GM12878 (cell line): ENCODE results near the gene CDHR5. TPM values are rescaled to one million over a fixed set of nuclear protein-coding genes. Genes with fewer than 3 reads are reported as not detected.

ENCODE experiments used
- ATAC-seq: fragments of 200-7000 bp; cut with Tn5 transposase; 3 replicates; pipeline ENCODE4 v1.9.1; 2020; ENCODE audit warnings: mild to moderate bottlenecking, moderate library complexity
- BruUV-seq: library from RNA; stranded (reverse); fragments of 400-500 nt; replicated peaks from 2 replicates; lab custom pipeline; 2021; lab: Mats Ljungman, UMichigan
- CTCF ChIA-PET: fragments of 300-600 bp; sonication (Branson Sonifier 250); formaldehyde crosslinking; extraction: SDS; loops from one replicate; lab custom pipeline; 2021; ENCODE audit warnings: inconsistent platforms; lab: Yijun Ruan, JAX
- POLR2A ChIA-PET: fragments of 350-600 bp; formaldehyde crosslinking; extraction: SDS; loops from one replicate; lab custom pipeline; 2021; ENCODE audit warnings: inconsistent platforms; lab: Charles Lee
- RAD21 ChIA-PET: fragments of 300-600 bp; sonication (Branson Sonifier 250); formaldehyde crosslinking; loops from one replicate; lab custom pipeline; 2023; ENCODE audit warnings: antibody characterized with exemption; ENCODE audit not compliant: unreplicated experiment; lab: Charles Lee
- SMC1A ChIA-PET: fragments of 300-600 bp; sonication (Branson Sonifier 250); formaldehyde crosslinking; loops from one replicate; lab custom pipeline; 2023; ENCODE audit not compliant: unreplicated experiment, uncharacterized antibody; lab: Charles Lee
- DNase-seq: peaks from one replicate; pipeline ENCODE4 v3.0.0-alpha.2; 2011; ENCODE audit warnings: low read depth, low spot score
- FAIRE-seq: peaks from 3 replicates; lab custom pipeline; 2011; peaks lifted over from hg19 to GRCh38; lab: Jason Lieb, UNC
- H2AFZ ChIP-seq: 2 replicates; pipeline ENCODE4 v1.6.0; 2011; ENCODE audit warnings: low read depth, low read length, control low read depth; ENCODE audit not compliant: control insufficient read depth
- H3K27ac ChIP-seq: 2 replicates; pipeline ENCODE4 v1.5.1; 2011; ENCODE audit warnings: control low read depth; ENCODE audit not compliant: control insufficient read depth, insufficient read depth
- H3K27me3 ChIP-seq, 2 experiments: replicated peaks in 1 of 2; 2 replicates each; pipeline versions ENCODE4 v1.6.0 to v1.6.1; 2011; ENCODE audit warnings: low read length in 1 of 2; ENCODE audit not compliant: control insufficient read depth in 2 of 2, insufficient read depth in 2 of 2
- H3K36me3 ChIP-seq, 2 experiments: 2 replicates each; pipeline ENCODE4 v1.5.1; 2011; ENCODE audit warnings: low read length in 1 of 2; ENCODE audit not compliant: control insufficient read depth in 2 of 2, insufficient read depth in 2 of 2
- H3K4me1 ChIP-seq: 2 replicates; pipeline ENCODE4 v1.6.1; 2011; ENCODE audit warnings: mild to moderate bottlenecking, low read length, moderate library complexity, mixed read lengths; ENCODE audit not compliant: control insufficient read depth, insufficient read depth
- H3K4me2 ChIP-seq: 2 replicates; pipeline ENCODE4 v1.6.0; 2011; ENCODE audit warnings: control low read depth; ENCODE audit not compliant: control insufficient read depth, insufficient read depth
- H3K4me3 ChIP-seq: fragments of 200-600 bp; sonication (generic); 2 replicates; pipeline ENCODE4 v1.5.1; 2016
- H3K79me2 ChIP-seq: 2 replicates; pipeline ENCODE4 v1.6.0; 2011; ENCODE audit warnings: low read length; ENCODE audit not compliant: control insufficient read depth, insufficient read depth
- H3K9ac ChIP-seq: 2 replicates; pipeline ENCODE4 v1.8.0; 2011; ENCODE audit warnings: low read length, control low read depth, mixed read lengths; ENCODE audit not compliant: control insufficient read depth, insufficient read depth
- H3K9me3 ChIP-seq: replicated peaks from 3 replicates; pipeline ENCODE4 v1.5.1; 2011; ENCODE audit warnings: mild to moderate bottlenecking, low read length; ENCODE audit not compliant: control insufficient read depth, insufficient read depth
- H4K20me1 ChIP-seq: 2 replicates; pipeline ENCODE4 v1.6.0; 2011; ENCODE audit not compliant: control insufficient read depth, insufficient read depth
- BCL11A ChIP-seq: IDR thresholded peaks from 2 replicates; pipeline ENCODE4 v1.6.1; 2011; ENCODE audit warnings: low read depth, low read length
- CBX3 ChIP-seq: fragments of 200-600 bp; sonication (generic); IDR thresholded peaks from 2 replicates; pipeline ENCODE4 v1.6.1; 2016; ENCODE audit warnings: low read depth, borderline replicate concordance
- CHD2 ChIP-seq: IDR thresholded peaks from 2 replicates; pipeline ENCODE4 v1.6.1; 2011; ENCODE audit warnings: low read depth, low read length, improper control_type of control experiment, borderline replicate concordance
- IRF4 ChIP-seq: IDR thresholded peaks from 2 replicates; pipeline ENCODE4 v1.6.1; 2011; ENCODE audit warnings: low read depth, low read length
- MTA3 ChIP-seq: IDR thresholded peaks from 2 replicates; pipeline ENCODE4 v1.6.1; 2012; ENCODE audit warnings: low read length, inconsistent platforms, borderline replicate concordance
- NFYA ChIP-seq: IDR thresholded peaks from 2 replicates; pipeline ENCODE4 v1.6.1; 2011; ENCODE audit warnings: low read depth, mild to moderate bottlenecking, low read length, improper control_type of control experiment, borderline replicate concordance
- POLR2AphosphoS5 ChIP-seq: IDR thresholded peaks from 2 replicates; pipeline ENCODE4 v1.6.1; 2011; ENCODE audit warnings: mild to moderate bottlenecking, low read length, inconsistent platforms
- RBBP5 ChIP-seq: fragments of 200-600 bp; sonication (generic); conservative IDR thresholded peaks from 2 replicates; pipeline ENCODE4 v1.6.1; 2016
- SMAD1 ChIP-seq: fragments of 450-650 bp; IDR thresholded peaks from 2 replicates; pipeline ENCODE4 v1.6.1; 2018; ENCODE audit warnings: mild to moderate bottlenecking, low read depth; ENCODE audit not compliant: partially characterized antibody
- SMC3 ChIP-seq: IDR thresholded peaks from 2 replicates; pipeline ENCODE4 v1.6.1; 2011; ENCODE audit warnings: low read length, improper control_type of control experiment, borderline replicate concordance
- YBX1 ChIP-seq: fragments of 450-650 bp; IDR thresholded peaks from 2 replicates; pipeline ENCODE4 v1.6.1; 2016; ENCODE audit warnings: antibody characterized with exemption
- ZNF24 ChIP-seq: fragments of 450-650 bp; IDR thresholded peaks from 2 replicates; pipeline ENCODE4 v1.6.1; 2017; ENCODE audit warnings: antibody characterized with exemption, mild to moderate bottlenecking
- ZNF622 ChIP-seq: fragments of 450-650 bp; IDR thresholded peaks from 2 replicates; pipeline ENCODE4 v1.6.1; 2017; ENCODE audit warnings: mild to moderate bottlenecking, inconsistent platforms
- ZZZ3 ChIP-seq: IDR thresholded peaks from 2 replicates; pipeline ENCODE4 v1.6.1; 2011; ENCODE audit warnings: low read depth; ENCODE audit not compliant: control insufficient read depth, insufficient read length
- WGBS: methylation state at CpG from one replicate; pipeline ENCODE4 v1.1.6; 2016; ENCODE audit warnings: low lambda C conversion rate; ENCODE audit not compliant: insufficient replicate concordance, insufficient coverage; ENCODE audit errors: missing lambda C conversion rate; 5-methylcytosine and 5-hydroxymethylcytosine counted together
- in situ Hi-C: fragments of 300-500 bp; cut with MboI; formaldehyde crosslinking; loops from 9 replicates; pipeline ENCODE4 v1.14.3; 2018; ENCODE audit warnings: mixed read lengths
- intact Hi-C: fragments of 100-400 bp; cut with micrococcal nuclease; formaldehyde crosslinking; loops from one replicate; pipeline ENCODE4 v1.14.2; 2022; ENCODE audit not compliant: unreplicated experiment
- polyA plus RNA-seq, 11 experiments: library from polyadenylated mRNA; depleted of rRNA in 4 of 11; unstranded in 6 of 11; stranded (reverse) in 5 of 11; fragments of >200 nt; fragmentation: Nextera tagmentation in 4 of 11; fragmentation: Illumina TruSeq in 1 of 11; extraction: Ambion mirVana in 4 of 11; extraction: Trizol in 1 of 11; gene quantifications; 1 replicate in 1 of 11; 2 replicates in 10 of 11; pipeline versions ENCODE4 v1.2.1 to v1.2.3, GENCODE V29; 2011 to 2016; ENCODE audit warnings: inconsistent platforms in 2 of 11, missing spikeins in 2 of 11, low read depth in 1 of 11
- total RNA-seq, 4 experiments: library from RNA; depleted of rRNA in 3 of 4; stranded (reverse); fragments of >200 nt in 3 of 4; fragmentation: Illumina TruSeq in 1 of 4; extraction: Trizol in 1 of 4; gene quantifications; 2 replicates each; pipeline versions ENCODE4 v1.2.1 to v1.2.3, GENCODE V29; 2013 to 2021
- TF ChIP-seq, protein P1 (sequence below): IDR thresholded peaks from 2 replicates; pipeline ENCODE4 v1.6.1; 2011; ENCODE audit warnings: mild to moderate bottlenecking, low read depth, low read length, moderate library complexity; ENCODE audit not compliant: insufficient replicate concordance
- TF ChIP-seq, protein P2 (sequence below): fragments of 450-650 bp; formaldehyde crosslinking; IDR thresholded peaks from 2 replicates; pipeline ENCODE4 v1.4.0; 2020; ENCODE audit warnings: mild to moderate bottlenecking, moderate library complexity
- TF ChIP-seq, protein P3 (sequence below): fragments of 450-650 bp; formaldehyde crosslinking; IDR thresholded peaks from 2 replicates; pipeline ENCODE4 v1.4.0; 2022; ENCODE audit warnings: mild to moderate bottlenecking, moderate library complexity

CDHR5 gene
- total and polyA plus RNA-seq, 10 of the 15 experiments (the other 5 are each of a cell fraction or from before 2014, with no cell fraction given) = 0.06 TPM; not detected in 9

DNA sequence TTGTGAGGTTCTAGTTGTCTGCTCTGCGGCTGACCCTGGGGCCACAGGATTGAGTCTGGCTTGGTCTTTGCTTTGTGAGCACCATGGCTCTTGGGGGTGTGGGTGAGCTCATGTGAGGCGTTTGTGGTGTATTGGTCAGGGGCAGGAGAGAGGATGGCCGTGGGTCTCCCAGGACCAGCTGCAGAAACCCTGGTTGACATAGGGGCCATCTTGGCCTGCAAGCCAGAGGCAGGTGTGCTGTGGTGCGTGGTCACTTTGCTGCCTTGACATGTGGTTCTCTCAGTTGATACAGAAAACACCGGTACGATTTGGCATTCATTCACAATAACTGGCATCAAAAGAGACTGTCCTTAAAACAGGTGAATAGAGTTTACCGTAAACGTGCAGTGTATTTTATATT, 37.2 kb downstream of the CDHR5 start:
- no peak overlapping the region for H3K9ac ChIP-seq
- ChIA-PET POLR2A (interaction anchor here (0.6 to 1.1 kb wide), 2 partner anchors 158 to 1210 kb away, joined by 3 to 5 read pairs; no protein-coding TSS in a partner anchor), SMC1A (no interaction called here), RAD21 (no interaction called here), CTCF (no interaction called here)
- WGBS = 98% methylated on average over 8 of the region's 8 CpGs
- FAIRE-seq = no peak
- no peak for ATAC-seq
- H3K79me2 ChIP-seq = no peaks in the 10 kb centered on the region
- no peak overlapping the region for H3K4me2 ChIP-seq
- H2AFZ ChIP-seq = no peak overlapping the region
- H3K4me1 ChIP-seq = no peaks in the 10 kb centered on the region
- no peaks in the 10 kb centered on the region for H4K20me1 ChIP-seq
- BruUV-seq = no TSS peak
- no peak overlapping the region for H3K27ac ChIP-seq
- DNase-seq = no peak
- H3K36me3 ChIP-seq = peaks cover 25 to 39% of the 10 kb centered on the region in 2 experiments
- in situ Hi-C loops (no loop called here), intact Hi-C loops (no loop called here)
- no peak overlapping the region for H3K4me3 ChIP-seq
- H3K9me3 ChIP-seq = no peaks in the 10 kb centered on the region
- H3K27me3 ChIP-seq = no peaks in the 10 kb centered on the region
- no peak for TF ChIP-seq MTA3
- TF ChIP-seq, protein P1, sequence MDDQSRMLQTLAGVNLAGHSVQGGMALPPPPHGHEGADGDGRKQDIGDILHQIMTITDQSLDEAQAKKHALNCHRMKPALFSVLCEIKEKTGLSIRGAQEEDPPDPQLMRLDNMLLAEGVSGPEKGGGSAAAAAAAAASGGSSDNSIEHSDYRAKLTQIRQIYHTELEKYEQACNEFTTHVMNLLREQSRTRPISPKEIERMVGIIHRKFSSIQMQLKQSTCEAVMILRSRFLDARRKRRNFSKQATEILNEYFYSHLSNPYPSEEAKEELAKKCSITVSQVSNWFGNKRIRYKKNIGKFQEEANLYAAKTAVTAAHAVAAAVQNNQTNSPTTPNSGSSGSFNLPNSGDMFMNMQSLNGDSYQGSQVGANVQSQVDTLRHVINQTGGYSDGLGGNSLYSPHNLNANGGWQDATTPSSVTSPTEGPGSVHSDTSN = no peak
- TF ChIP-seq ZZZ3 = no peak
- TF ChIP-seq, protein P2, sequence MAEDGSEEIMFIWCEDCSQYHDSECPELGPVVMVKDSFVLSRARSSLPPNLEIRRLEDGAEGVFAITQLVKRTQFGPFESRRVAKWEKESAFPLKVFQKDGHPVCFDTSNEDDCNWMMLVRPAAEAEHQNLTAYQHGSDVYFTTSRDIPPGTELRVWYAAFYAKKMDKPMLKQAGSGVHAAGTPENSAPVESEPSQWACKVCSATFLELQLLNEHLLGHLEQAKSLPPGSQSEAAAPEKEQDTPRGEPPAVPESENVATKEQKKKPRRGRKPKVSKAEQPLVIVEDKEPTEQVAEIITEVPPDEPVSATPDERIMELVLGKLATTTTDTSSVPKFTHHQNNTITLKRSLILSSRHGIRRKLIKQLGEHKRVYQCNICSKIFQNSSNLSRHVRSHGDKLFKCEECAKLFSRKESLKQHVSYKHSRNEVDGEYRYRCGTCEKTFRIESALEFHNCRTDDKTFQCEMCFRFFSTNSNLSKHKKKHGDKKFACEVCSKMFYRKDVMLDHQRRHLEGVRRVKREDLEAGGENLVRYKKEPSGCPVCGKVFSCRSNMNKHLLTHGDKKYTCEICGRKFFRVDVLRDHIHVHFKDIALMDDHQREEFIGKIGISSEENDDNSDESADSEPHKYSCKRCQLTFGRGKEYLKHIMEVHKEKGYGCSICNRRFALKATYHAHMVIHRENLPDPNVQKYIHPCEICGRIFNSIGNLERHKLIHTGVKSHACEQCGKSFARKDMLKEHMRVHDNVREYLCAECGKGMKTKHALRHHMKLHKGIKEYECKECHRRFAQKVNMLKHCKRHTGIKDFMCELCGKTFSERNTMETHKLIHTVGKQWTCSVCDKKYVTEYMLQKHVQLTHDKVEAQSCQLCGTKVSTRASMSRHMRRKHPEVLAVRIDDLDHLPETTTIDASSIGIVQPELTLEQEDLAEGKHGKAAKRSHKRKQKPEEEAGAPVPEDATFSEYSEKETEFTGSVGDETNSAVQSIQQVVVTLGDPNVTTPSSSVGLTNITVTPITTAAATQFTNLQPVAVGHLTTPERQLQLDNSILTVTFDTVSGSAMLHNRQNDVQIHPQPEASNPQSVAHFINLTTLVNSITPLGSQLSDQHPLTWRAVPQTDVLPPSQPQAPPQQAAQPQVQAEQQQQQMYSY (CRISPR knock-in tag) = no peak
- TF ChIP-seq, protein P3, sequence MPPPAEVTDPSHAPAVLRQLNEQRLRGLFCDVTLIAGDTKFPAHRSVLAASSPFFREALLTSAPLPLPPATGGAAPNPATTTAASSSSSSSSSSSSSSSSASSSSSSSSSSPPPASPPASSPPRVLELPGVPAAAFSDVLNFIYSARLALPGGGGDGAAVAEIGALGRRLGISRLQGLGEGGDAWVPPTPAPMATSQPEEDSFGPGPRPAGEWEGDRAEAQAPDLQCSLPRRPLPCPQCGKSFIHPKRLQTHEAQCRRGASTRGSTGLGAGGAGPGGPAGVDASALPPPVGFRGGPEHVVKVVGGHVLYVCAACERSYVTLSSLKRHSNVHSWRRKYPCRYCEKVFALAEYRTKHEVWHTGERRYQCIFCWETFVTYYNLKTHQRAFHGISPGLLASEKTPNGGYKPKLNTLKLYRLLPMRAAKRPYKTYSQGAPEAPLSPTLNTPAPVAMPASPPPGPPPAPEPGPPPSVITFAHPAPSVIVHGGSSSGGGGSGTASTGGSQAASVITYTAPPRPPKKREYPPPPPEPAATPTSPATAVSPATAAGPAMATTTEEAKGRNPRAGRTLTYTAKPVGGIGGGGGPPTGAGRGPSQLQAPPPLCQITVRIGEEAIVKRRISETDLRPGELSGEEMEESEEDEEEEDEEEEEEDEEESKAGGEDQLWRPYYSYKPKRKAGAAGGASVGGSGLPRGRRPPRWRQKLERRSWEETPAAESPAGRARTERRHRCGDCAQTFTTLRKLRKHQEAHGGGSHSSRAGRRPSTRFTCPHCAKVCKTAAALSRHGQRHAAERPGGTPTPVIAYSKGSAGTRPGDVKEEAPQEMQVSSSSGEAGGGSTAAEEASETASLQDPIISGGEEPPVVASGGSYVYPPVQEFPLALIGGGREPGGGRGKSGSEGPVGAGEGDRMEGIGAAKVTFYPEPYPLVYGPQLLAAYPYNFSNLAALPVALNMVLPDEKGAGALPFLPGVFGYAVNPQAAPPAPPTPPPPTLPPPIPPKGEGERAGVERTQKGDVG = no peak
- no peak for TF ChIP-seq ZNF24
- TF ChIP-seq CBX3 = no peak
- TF ChIP-seq YBX1 = no peak
- no peak for TF ChIP-seq IRF4
- no peak for TF ChIP-seq CHD2
- TF ChIP-seq ZNF622 = no peak
- no peak for TF ChIP-seq BCL11A
- no peak for TF ChIP-seq SMAD1
- TF ChIP-seq NFYA = no peak
- TF ChIP-seq RBBP5 = no peak
- TF ChIP-seq SMC3 = no peak
- TF ChIP-seq POLR2AphosphoS5 = no peak
